HG02678 (cell line): Measurements from ENCODE around the gene ATP5IF1.
A peak's percentile ranks its signal among the peaks of the same experiment; 100 is the strongest.

Experiments
- ATAC-seq: cut with Tn5 transposase; IDR thresholded peaks from one replicate; pipeline ENCODE4 v1.9.1; 2021; ENCODE audit warnings: mild to moderate bottlenecking, moderate library complexity; ENCODE audit not compliant: unreplicated experiment

The ATP5IF1 gene

GRCh38 chr1:28235755-28236655 is at the start of gene ATP5IF1:
Gene ATP5IF1, plus strand, starts transcription at chr1:28236124. Its CDS starts 60 bp downstream, at chr1:28236184.
- peak; percentile 89 for ATAC-seq

GRCh38 chr1:28190337-28190979 is 45.5 kb upstream of the ATP5IF1 start:
- no peak for ATAC-seq

GRCh38 chr1:28190996-28191645 is 44.8 kb upstream of the ATP5IF1 start:
- ATAC-seq = no peak

GRCh38 chr1:28193701-28194161 is 42.2 kb upstream of the ATP5IF1 start:
- ATAC-seq = no peak

- no peak for ATAC-seq
Observed at GRCh38 chr1:28194326-28195035, 41.4 kb upstream of the ATP5IF1 start.

- ATAC-seq = no peak
Observed at GRCh38 chr1:28195780-28196179, 40.1 kb upstream of the ATP5IF1 start.

- no peak for ATAC-seq
Observed at GRCh38 chr1:28196330-28196729, 39.6 kb upstream of the ATP5IF1 start.

GRCh38 chr1:28197682-28198415 is 38.1 kb upstream of the ATP5IF1 start:
- no peak for ATAC-seq

- peak; percentile 81 for ATAC-seq
Observed at GRCh38 chr1:28199328-28200233, 36.3 kb upstream of the ATP5IF1 start.

- ATAC-seq = no peak
Observed at GRCh38 chr1:28200234-28200873, 35.6 kb upstream of the ATP5IF1 start.

- ATAC-seq = no peak
Observed at GRCh38 chr1:28205243-28205642, 30.7 kb upstream of the ATP5IF1 start.

- ATAC-seq = peak; percentile 56
Observed at GRCh38 chr1:28208818-28209441, 27.0 kb upstream of the ATP5IF1 start.

GRCh38 chr1:28209700-28210099 is 26.2 kb upstream of the ATP5IF1 start:
- ATAC-seq = no peak

GRCh38 chr1:28213315-28213714 is 22.6 kb upstream of the ATP5IF1 start:
- ATAC-seq = no peak

GRCh38 chr1:28229089-28229488 is 6.8 kb upstream of the ATP5IF1 start:
- no peak for ATAC-seq

GRCh38 chr1:28229996-28230395 is 5.9 kb upstream of the ATP5IF1 start:
- ATAC-seq = no peak

- peak; percentile 62 for ATAC-seq
Observed at GRCh38 chr1:28232558-28233263, 3.2 kb upstream of the ATP5IF1 start, which contains the start of gene DNAJC8. Gene DNAJC8, minus strand, starts transcription at chr1:28233029. Its CDS starts 31 bp downstream, at chr1:28232998.

GRCh38 chr1:28233264-28233606 is 2.7 kb upstream of the ATP5IF1 start:
- no peak for ATAC-seq
